Neuronal stem cell (in vitro differentiated cells): Measurements from ENCODE around the gene MAP4K3. TPM values are rescaled to one million over a fixed set of nuclear protein-coding genes. Genes with fewer than 3 reads are reported as not detected.

Experiments
- DNase-seq: peaks from one replicate; pipeline ENCODE4 v3.0.0-alpha.2; 2013; ENCODE audit warnings: low spot score
- H2AFZ ChIP-seq: one replicate; pipeline ENCODE4 v1.6.1; 2013; ENCODE audit warnings: mild to moderate bottlenecking, low read length, inconsistent platforms
- H2AK5ac ChIP-seq: 2 replicates; pipeline ENCODE4 v1.6.1; 2013; ENCODE audit warnings: low read depth, mild to moderate bottlenecking, inconsistent platforms, low read length, moderate library complexity, mixed read lengths
- H2BK120ac ChIP-seq: 2 replicates; pipeline ENCODE4 v1.6.1; 2013; ENCODE audit warnings: low read depth, mild to moderate bottlenecking, inconsistent platforms, low read length, moderate library complexity, mixed read lengths
- H2BK12ac ChIP-seq: one replicate; pipeline ENCODE4 v1.6.1; 2013; ENCODE audit warnings: low read length, inconsistent platforms
- H2BK15ac ChIP-seq: 2 replicates; pipeline ENCODE4 v1.6.1; 2013; ENCODE audit warnings: mild to moderate bottlenecking, low read length, inconsistent platforms, mixed read lengths
- H2BK5ac ChIP-seq: one replicate; pipeline ENCODE4 v1.6.1; 2013; ENCODE audit warnings: inconsistent platforms, mild to moderate bottlenecking, low read length, moderate library complexity
- H3K14ac ChIP-seq: one replicate; pipeline ENCODE4 v1.6.1; 2013; ENCODE audit warnings: low read length, inconsistent platforms
- H3K18ac ChIP-seq: 2 replicates; pipeline ENCODE4 v1.6.1; 2013; ENCODE audit warnings: low read length, inconsistent platforms
- H3K23ac ChIP-seq: 2 replicates; pipeline ENCODE4 v1.6.1; 2013; ENCODE audit warnings: low read depth, mild to moderate bottlenecking, mixed read lengths, low read length, inconsistent platforms; ENCODE audit not compliant: poor library complexity
- H3K27ac ChIP-seq: replicated peaks from 3 replicates; pipeline ENCODE4 v1.5.1; 2013; ENCODE audit warnings: low read length, inconsistent platforms
- H3K27me3 ChIP-seq, 3 experiments: 2 replicates each; pipeline ENCODE4 v1.6.1; 2013; ENCODE audit warnings: low read length in 3 of 3, mild to moderate bottlenecking in 2 of 3, inconsistent platforms in 1 of 3, low read depth in 1 of 3, mixed read lengths in 1 of 3, moderate library complexity in 1 of 3; ENCODE audit not compliant: control insufficient read depth in 3 of 3, insufficient read depth in 3 of 3
- H3K36me3 ChIP-seq, 2 donors: replicated peaks in 1 of 2; 2 replicates each; pipeline ENCODE4 v1.6.1; 2013; ENCODE audit warnings: low read length in 2 of 2; ENCODE audit not compliant: control insufficient read depth in 2 of 2, insufficient read depth in 2 of 2
- H3K4ac ChIP-seq: 2 replicates; pipeline ENCODE4 v1.6.1; 2013; ENCODE audit warnings: inconsistent platforms, mild to moderate bottlenecking, low read length, moderate library complexity
- H3K4me1 ChIP-seq, 2 donors: 1 replicate in 1 of 2; 2 replicates in 1 of 2; pipeline ENCODE4 v1.6.1; 2013; ENCODE audit warnings: low read length in 2 of 2, low read depth in 1 of 2; ENCODE audit not compliant: control insufficient read depth in 2 of 2, insufficient read depth in 1 of 2
- H3K4me2 ChIP-seq: one replicate; pipeline ENCODE4 v1.6.1; 2013; ENCODE audit warnings: mild to moderate bottlenecking, low read length, inconsistent platforms; ENCODE audit not compliant: insufficient read depth, poor library complexity, severe bottlenecking
- H3K4me3 ChIP-seq, 2 donors: 2 replicates each; pipeline ENCODE4 v1.5.1; 2013; ENCODE audit warnings: low read length in 2 of 2, mild to moderate bottlenecking in 2 of 2, inconsistent platforms in 1 of 2, moderate library complexity in 1 of 2
- H3K79me1 ChIP-seq: one replicate; pipeline ENCODE4 v1.6.1; 2013; ENCODE audit warnings: low read depth, mild to moderate bottlenecking, inconsistent platforms, low read length, moderate library complexity
- H3K9ac ChIP-seq: one replicate; pipeline ENCODE4 v1.6.1; 2013; ENCODE audit warnings: mild to moderate bottlenecking, low read depth, low read length, inconsistent platforms; ENCODE audit not compliant: poor library complexity
- H3K9me3 ChIP-seq, 2 donors: replicated peaks in 1 of 2; 2 replicates each; pipeline versions ENCODE3 to v1.6.1; 2013; ENCODE audit warnings: low read length in 2 of 2, mild to moderate bottlenecking in 2 of 2, inconsistent platforms in 1 of 2, low read depth in 1 of 2, mixed read lengths in 1 of 2, moderate library complexity in 1 of 2; ENCODE audit not compliant: control insufficient read depth in 2 of 2, insufficient read depth in 1 of 2
- H4K8ac ChIP-seq: one replicate; pipeline ENCODE4 v1.6.1; 2013; ENCODE audit warnings: low read depth, mild to moderate bottlenecking, inconsistent platforms, low read length, moderate library complexity
- H4K91ac ChIP-seq: one replicate; pipeline ENCODE4 v1.6.1; 2013; ENCODE audit warnings: low read length, low read depth, mild to moderate bottlenecking, inconsistent platforms; ENCODE audit not compliant: poor library complexity
- WGBS, 2 donors: extraction: QIAGEN DNeasy Blood & Tissue Kit; methylation state at CpG; one replicate each; pipeline ENCODE4 v1.1.7; 2013; ENCODE audit warnings: missing lambda C conversion rate in 2 of 2, mixed read lengths in 1 of 2; ENCODE audit not compliant: insufficient read length in 2 of 2, insufficient replicate concordance in 1 of 2; ENCODE audit errors: extremely low coverage in 2 of 2; 5-methylcytosine and 5-hydroxymethylcytosine counted together
- small RNA-seq: library from polyadenylated mRNA; stranded (forward); fragments of <200 nt; extraction: miRNeasy Mini kit (QIAGEN cat#:217004); gene quantifications from one replicate; pipeline ENCODE3, GENCODE V24; 2013; ENCODE audit not compliant: insufficient read depth

Gene MAP4K3

DNA sequence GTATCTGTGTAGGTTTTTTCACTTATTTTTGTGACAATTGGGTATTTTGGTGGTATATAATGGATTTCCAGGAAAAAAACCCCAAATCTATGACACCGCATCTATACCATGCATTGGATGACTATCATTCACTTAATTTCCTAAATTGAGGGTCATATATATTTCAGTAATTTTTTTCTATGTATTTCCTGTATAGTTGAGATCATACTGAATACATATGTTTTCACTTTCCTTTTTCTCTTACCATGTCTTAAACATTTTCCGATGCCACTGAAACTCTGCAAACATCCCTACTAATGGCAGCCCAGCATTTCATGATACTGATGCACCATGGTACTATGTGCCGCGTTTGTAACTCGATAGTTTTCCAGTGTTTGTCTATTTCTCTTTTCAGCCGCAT, 233.7 kb downstream of the MAP4K3 start:
- Histone ChIP-seq H3K9me3 (no peaks in the 10 kb centered on the region), H3K18ac (no peak overlapping the region), H3K23ac (no peak overlapping the region), H2BK5ac (no peak overlapping the region), H2BK12ac (no peak overlapping the region), H4K8ac (no peak overlapping the region), H3K4ac (no peak overlapping the region), H3K4me3 (no peak overlapping the region), H3K27me3 (no peaks in the 10 kb centered on the region), H2AK5ac (no peak overlapping the region), H4K91ac (no peak overlapping the region), H3K36me3 (no peaks in the 10 kb centered on the region), H2BK120ac (no peak overlapping the region), H3K4me2 (no peak overlapping the region), H3K4me1 (peaks cover 0 to 3% of the 10 kb centered on the region in 2 donors), H2AFZ (no peak overlapping the region), H3K27ac (no peak overlapping the region), H3K79me1 (no peaks in the 10 kb centered on the region), H3K14ac (no peak overlapping the region), H2BK15ac (no peak overlapping the region), H3K9ac (no peak overlapping the region)
- DNase-seq: no peak
- no CpG with 5 or more reads among the region's 6 CpGs for WGBS, 2 donors

GRCh38 chr2:39202639-39203369, 234.3 kb downstream of the MAP4K3 start:
- no peak overlapping the region for H4K8ac ChIP-seq
- no peak for DNase-seq
- H2BK5ac ChIP-seq: no peak overlapping the region
- WGBS, 2 donors: no CpG with 5 or more reads among the region's 1 CpG
- no peak overlapping the region for H2BK12ac ChIP-seq
- no peak overlapping the region for H2AK5ac ChIP-seq
- no peak overlapping the region for H4K91ac ChIP-seq
- H3K36me3 ChIP-seq: no peaks in the 10 kb centered on the region
- H2BK15ac ChIP-seq: no peak overlapping the region
- no peak overlapping the region for H2AFZ ChIP-seq
- H3K14ac ChIP-seq: no peak overlapping the region
- H3K4ac ChIP-seq: no peak overlapping the region
- H3K9me3 ChIP-seq: no peaks in the 10 kb centered on the region
- H3K4me2 ChIP-seq: no peak overlapping the region
- H3K4me3 ChIP-seq: no peak overlapping the region
- H3K23ac ChIP-seq: no peak overlapping the region
- H3K27ac ChIP-seq: no peak overlapping the region
- H3K4me1 ChIP-seq: peaks cover 0 to 3% of the 10 kb centered on the region in 2 donors
- no peak overlapping the region for H3K9ac ChIP-seq
- no peak overlapping the region for H2BK120ac ChIP-seq
- H3K27me3 ChIP-seq: no peaks in the 10 kb centered on the region
- no peaks in the 10 kb centered on the region for H3K79me1 ChIP-seq
- H3K18ac ChIP-seq: no peak overlapping the region

Small RNAs within 50 kb of the gene (small RNA-seq; reads per million reads assigned to genes)
- gene RF00272: not detected
